NCI-H1694 (cell line): Measurements from ENCODE around the gene ATXN7.
A peak's percentile ranks its signal among the peaks of the same experiment; 100 is the strongest.

Experiments used
- DNase-seq: peaks from one replicate; lab custom pipeline; 2025; lab: John Stamatoyannopoulos, UW

The ATXN7 gene

DNA sequence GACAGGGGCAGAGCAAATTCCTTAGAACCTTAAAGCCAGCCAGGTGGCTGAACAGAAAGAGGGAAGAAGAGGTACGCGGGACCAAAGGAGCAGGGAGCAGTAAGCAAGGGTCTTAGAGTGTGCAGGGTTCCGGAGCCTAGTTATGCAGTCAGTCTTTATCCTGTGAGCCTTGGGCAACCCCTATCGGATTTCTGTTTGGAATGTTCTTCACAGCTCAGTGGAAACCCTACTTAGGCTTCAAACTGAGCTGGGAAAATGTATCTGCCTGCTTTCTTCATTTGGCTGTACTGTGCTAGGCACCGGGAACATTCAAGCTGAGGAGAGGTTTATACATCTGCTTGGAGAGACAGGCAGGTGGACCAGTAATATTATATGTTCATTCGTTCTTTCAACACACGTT lies 122.5 kb downstream of the ATXN7 start:
- no peak for DNase-seq

DNA sequence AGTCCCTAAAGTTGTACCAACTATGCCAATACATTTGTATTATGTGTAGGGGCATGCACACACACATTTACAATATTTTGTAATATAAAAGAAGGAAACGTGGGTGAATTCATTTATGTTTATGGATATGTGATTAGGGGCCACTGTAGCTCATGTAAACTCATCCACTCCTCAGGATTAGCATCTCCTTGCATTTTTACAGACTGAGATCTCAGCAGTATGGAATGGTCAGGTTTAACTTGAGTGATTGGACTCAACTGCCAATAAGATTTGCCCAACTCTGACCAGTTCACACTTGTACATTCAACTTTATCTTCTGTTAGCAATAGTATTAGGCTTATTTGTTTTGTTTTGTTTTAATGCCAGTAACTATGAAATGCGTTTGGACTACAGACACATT lies 123.2 kb downstream of the ATXN7 start:
- no peak for DNase-seq

DNA sequence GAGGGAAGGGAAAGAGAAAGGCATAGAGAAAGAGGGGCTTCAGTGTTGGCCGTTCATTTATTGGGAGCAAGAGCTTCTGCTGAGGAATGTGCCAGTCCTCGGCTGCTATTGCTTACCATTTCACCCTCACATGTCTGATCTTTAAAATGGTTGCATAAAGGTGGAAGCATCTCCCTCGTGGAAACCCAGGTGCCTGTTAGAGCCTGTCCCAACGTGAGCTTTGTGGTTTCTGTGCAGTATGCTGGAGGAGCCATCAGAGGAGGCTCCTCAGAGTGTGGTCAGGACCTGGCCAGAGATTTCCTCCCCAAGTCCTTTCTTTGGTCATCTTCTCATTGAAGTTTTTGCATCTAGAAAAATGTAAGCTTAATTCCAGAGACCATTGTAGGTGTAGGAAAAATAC lies 125.3 kb downstream of the ATXN7 start:
- DNase-seq: no peak

DNA sequence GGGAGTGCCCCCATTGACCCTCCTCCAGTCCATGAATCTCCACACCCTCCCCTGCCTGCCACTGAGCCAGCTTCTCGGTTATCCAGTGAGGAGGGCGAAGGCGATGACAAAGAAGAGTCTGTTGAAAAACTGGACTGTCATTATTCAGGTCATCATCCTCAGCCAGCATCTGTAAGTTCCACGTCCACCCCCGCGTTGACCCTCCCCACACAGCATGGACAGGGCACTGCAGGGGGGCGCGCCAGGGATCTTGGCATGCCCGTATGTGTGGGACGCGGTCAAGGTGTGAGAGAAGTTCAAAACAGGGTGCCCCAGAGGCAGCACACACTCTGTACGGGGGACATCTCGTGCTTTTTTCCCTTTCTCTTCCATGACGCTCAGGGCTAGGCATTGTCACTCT lies 126.5 kb downstream of the ATXN7 start:
- DNase-seq: no peak

DNA sequence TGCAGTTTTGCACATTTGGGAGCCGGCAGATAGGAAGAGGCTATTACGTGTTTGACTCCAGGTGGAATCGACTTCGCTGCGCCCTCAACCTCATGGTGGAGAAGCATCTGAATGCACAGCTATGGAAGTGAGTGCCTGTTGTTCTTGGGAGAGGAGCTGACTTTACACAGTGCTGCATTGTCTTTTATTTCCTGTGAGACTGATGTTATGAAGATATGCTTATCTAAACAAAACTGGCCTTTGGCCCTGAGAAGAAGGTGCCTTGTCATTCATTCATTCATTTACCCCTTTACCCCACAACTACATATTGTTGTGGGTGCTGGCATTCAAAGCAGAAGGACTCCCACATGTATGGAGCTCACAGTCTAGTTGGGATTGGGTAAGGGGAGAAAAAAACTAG lies 127.1 kb downstream of the ATXN7 start:
- DNase-seq: no peak

DNA sequence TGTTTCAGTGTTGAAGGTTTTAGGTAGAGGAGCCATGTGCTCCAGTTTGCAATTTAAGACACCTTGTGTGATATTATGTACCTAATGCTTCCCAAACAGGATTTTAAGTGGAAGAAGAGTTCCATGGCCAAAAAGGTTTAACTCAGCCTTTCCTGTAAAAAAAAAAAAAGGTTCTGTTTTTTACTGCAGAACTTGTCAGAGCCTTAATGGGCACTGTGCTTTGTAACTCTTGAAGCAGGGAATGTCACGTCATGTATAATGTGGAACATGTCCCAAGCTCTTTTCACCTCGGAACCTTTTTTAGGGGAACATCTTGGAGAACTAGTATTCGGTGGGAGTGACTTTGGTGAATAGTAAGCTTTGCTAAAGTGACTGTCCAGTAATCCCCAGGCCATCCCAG lies 128.0 kb downstream of the ATXN7 start:
- DNase-seq: no peak

DNA sequence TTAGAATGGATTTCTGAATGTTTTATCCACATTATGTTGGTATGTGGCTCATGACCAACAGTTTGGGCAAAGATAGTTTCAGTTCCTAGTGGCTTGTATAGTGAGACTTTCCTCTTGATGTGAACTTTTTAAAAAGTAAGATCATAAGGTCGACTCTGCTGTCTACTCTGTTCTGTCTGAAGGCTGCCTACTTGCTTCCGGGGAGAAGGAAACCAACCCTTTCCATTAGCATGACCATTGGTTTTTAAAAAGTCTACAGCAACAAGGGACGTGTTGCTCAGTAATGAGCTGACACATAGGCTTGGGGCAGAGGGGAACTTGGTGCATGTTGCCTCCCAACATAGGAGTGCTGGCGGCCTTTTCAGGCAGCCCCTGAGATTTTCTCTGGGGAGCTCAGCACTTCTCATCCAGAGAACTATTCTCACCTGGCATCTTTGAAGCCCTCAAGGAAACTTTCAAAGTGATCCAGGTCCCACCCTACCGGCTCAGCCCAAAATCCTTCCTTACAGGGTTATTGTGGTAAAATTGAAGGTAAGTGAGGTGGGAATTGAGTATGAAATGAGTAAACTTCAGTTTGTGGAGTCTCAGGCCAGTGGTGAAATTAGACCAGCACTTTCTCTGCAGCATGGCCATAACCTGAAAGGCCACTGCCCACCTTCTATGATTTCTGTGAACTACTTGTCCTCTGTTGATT lies 129.0 kb downstream of the ATXN7 start:
- DNase-seq: no peak

DNA sequence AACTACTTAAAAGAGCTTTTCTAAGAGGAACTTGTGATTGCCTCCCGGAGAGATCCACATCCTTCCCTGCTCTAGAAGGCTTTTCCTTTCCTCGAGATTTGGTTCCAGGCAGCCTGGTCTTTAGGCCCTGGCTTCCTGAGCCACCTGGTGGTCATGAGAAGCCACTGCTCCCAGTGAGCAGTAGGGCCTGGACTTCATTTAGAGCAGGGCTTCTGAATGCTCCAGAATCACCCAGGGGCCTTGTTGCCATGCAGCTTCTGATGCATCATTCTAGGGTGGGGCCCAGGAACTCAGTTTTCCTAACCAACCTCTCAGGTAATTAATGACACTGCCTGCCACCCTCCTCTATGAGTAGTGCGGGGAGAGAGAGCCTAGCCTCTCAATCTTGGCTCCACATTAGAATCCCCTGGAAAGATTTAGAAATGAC lies 130.0 kb downstream of the ATXN7 start:
- DNase-seq: peak; percentile 32

DNA sequence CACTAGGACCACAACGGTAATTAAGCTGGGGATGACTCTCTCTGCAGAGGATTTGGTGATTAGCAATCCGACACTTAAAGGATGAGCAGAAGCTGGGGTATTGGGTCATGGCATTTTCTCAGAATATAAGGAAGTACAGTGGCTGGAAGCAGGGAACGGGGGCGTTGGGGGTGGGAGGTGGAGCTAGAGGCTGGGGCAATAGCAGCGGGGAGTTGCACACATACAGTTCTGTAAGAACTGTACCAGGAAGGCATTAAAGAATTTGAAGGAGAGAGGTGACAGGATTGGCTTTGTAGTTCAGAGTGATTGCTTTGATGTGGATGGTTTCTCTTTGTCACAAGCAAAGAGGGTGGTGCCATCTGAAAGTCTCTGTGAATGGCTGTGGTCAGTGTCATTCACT lies 131.4 kb downstream of the ATXN7 start:
- DNase-seq: no peak

DNA sequence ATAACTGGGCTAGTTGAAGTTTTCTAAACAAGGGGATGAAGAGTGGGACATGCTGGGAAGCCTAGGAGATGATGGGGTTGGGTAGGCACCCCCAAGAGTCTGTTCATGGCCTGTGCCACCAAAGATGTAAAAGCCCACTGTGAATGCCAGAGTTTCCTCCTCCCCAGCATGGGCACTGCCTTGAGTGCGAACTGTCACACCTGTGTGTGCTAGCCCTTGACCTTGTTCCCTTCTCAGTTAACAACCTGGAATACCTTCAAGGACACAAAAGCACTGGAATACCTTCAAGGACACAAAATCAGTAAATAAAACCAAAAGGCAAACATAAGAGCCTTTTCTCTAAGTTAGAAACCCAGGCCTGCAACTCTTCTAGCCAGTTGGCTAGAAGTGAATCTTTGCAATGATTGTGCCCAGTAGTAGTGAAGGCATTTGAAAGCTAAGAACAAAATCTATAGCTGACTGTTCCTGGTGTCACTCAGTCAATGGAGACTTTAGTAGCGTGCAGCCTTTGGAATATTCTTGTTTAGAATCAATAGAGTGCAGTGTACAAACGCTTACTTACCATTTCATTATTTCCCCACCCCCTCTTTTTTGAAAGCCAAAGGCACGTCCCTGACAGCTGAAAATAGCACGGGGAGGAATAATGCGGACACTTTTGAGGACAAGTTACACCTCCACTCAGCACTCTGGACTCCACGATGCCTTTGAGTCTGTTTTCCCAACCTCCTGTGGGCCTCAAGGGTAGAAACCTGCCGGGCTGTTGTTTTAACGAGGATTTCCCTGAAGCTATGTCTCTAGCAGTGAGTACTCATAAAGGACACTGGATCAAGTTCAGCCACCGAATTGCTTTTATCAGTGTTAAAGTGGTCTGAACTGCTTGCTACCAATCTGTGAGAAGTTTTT lies 135.4 kb downstream of the ATXN7 start:
- no peak for DNase-seq

DNA sequence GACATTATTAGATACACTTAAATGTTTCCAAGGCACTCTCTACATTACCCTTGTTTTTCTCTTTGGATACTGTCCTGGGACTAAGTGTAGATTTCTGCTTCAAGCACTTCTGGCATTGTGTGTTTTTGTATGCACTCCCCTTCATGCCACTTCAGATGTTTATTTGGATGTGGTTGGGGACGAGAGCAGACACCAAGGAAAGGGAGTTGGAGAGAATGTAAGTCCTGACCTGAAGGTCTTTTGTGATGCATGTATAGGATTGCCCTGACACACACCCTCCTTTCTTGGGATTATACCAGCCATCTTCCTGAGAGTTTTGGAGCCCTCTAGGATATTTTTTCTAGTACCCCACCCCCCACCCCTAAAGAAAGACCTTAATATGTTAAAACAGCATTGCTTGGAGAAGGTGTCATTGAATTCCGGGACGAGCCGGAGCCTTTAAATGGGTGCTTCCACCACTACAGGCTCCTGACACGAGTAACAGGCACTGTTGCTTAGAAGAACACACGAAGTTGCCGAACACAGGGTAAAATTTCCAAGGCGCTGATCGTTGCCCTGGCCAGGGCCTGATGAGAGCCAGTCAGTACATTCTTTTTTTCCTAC lies 136.9 kb downstream of the ATXN7 start:
- no peak for DNase-seq

DNA sequence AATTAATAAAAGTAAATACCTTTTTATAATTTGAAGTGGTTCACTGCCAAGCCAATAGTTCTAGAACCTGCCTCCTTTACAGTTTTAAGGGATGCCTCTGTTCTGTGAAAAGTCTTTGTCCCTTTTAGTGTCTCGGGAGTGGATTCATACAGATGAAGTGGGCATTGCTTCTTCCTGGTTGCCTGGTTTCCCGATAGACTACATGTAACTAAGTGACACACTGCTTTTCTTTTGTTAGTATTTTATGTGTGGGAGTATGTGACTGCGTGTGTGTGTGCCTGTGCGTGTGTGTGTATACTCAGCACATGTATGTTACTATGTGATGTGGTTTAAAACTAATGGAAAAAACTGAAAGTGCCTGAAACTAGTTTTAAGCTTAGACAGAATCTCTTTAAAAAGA lies 138.6 kb downstream of the ATXN7 start:
- DNase-seq: no peak

DNA sequence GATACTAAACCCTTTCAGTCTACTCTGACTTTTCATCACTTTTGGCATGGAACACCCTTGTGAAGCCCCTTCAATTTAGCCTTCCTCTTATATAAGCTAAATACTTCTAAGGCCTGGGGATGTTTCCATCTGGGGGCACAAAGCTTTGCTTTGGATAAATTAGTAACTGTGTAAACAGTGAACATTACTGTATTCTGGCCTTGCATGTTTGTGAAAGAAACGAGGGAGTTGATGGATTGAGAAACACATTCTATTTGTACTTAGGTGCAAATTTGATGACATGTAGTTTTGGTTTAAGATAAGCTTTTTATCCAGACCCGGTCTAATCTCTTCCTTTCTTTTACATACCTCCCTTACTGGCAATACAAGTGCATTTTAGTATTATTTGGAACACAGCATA lies 139.9 kb downstream of the ATXN7 start:
- no peak for DNase-seq

DNA sequence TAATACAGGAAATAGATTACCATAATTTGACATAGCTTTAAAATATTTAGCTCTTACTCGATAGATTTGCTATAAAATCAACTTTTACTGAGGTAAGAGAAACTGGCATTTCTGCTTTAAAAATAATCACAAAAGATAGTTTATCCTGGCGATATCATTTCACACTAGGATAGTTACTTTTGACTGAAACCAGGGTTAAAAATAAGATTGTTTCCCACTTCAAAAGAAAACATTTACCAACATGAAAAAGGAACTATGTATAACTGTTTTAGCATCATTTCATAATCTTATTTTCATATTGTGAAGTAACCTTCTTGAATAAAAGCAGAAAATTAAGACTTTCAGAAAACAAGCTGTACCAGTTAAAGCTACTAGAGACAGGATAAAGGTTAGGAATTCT lies 144.3 kb downstream of the ATXN7 start:
- no peak for DNase-seq

DNA sequence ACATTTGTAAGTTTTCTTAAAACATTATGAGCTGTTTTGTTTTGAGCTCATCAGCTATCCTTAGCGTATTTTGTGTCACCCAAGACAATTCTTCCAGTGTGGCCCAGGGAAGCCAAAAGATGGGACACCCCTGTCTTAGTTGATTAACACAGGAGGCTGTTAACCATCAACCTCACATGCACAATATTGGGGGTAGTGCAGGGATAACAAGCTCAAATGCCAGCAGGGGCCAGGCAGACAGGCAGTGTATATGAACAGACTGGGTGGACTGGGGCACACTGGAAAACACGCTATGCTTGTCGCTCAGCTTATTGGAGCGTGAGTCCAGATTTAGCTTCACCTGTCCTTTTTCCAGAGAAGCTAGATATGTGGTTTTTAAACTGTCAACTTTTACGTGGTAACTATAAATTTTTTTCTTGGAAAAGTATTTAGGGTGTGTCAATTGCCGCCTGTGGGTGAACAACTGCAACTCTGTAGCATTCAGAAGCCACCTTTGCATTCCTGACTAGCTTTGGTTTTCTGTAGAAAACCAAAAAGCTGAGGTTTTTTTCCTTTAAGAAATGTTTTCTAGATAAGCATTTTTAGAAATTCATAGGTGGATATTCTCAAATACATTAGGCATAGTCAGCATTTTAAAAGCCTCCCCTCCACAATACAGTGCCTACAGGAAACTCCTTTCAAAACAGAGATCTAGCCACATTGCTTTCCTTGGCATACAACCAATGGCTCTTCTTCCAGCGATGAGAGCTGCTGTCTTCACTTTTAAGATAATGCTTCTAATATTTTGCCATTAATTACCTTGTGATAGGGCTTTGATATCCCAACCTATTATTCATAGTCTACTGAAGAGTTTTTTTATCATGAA lies 145.1 kb downstream of the ATXN7 start:
- DNase-seq: no peak

DNA sequence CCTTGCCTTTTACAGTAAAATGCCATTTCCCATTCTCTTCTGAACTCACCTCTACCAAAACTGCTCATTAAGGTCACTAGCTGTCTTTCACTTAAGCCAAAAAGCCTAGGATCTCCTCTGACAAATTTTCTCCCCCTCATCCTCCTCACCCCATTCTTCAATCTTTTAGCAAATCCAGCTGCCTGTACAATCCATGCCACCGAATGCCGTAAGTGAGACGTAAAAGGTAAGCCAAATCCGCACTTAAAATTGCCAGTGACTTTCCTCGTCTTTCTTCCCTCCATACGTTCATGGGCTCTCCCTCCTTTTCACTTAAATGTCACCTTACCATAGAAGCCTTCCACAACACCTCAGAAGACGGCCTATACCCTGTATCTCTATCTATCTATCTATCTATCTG lies 145.9 kb downstream of the ATXN7 start:
- no peak for DNase-seq

DNA sequence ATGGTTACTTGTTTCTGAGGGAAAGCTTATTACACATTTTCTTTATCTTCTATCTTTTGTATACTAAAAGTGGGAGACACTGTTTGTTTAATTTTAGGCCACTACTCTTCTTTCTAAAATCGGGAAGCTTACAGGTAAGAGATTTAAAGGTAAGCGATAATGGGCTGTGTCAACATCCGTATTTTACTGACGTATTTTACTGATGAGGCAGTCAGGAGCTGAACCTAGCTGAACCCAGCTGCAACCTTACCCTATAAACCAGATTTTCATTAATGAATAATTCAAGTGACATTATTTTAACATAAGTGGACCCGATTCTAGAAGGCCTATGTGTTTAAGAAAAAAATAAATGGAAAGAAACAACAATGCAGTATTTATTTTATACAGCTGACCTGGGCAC lies 146.5 kb downstream of the ATXN7 start:
- no peak for DNase-seq

DNA sequence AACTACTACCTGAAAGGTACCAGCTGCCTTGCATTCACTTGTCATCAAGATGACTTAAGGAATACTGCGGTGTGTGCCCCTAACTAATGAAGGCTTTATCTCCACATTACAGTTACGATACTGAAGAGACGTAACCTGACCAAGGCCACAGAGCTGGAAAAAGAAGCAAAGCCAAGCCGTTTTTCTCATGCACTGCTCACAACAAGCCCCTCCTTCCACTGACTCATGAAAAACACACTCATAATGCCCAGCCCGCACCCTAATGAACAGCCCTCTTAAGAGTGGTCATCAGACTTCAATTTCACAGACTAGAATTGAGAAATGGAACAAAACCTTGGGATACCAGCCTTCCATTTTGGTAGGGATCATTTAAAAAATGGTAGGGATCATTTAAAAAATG lies 148.0 kb downstream of the ATXN7 start:
- DNase-seq: no peak

DNA sequence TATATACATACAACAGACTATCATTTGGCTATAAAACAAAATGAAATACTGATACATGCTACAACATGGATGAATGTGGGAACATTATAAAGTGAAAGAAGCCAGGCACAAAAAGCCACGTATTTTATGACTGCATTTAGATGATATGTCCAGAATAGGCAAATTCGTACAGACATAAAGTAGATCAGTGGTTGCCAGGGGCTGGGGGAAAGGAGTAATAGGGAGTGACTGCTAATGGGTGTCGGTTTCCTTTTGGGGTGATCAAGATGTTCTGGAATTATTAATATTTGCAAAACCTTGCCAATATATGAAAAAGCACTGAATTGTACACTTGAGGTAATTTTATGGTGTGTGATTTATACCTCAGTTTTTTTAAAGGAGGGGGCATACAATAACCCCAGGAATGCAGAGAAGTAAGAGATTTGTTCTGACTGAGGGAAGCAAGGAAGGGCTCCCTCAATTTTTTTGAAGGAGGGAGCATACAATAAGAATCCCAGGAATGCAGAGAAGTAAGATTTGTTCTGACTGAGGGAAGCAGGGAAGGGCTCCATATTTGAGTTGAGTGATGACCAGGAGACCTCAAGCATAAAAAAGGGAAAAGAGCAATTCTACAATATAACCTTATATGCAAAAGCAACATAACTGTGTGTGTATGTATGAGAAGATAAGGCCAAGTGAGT lies 153.4 kb downstream of the ATXN7 start:
- DNase-seq: no peak

DNA sequence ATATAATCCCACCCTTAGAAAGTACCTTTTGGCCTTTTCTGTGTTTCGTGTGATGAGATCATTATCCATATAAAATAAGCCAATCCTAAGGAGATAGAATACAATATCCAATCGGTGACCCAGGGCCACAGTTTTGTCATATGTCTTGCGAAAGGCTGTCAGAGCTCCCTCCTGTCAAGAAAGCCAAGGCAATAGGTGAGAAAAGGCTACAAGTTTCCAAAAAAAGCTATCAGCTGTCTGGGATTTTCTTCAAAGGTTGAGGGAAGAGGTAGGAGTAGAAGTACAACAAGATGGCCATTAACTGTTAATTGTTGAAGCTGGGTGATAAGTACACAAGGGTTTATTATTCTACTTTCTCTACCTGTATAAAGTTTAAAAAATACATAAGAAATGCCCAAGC lies 155.6 kb downstream of the ATXN7 start:
- DNase-seq: no peak

DNA sequence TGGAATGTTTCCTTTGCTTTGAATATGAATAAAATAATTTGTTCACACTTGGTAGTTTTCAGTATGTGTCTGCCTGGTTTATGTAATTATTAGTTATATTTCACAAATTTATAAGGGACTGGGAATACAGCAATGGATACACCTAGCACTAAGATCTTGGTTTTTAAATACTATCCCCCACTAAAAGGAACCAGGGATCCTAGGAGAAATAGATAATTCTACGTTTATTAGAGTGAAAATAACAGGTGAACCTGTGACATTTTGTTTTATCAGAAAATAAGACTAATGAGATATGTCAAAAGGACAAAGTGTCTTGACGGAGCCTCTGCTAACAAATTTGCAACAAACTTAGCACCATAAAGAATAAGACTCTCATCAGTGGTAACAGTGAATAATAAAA lies 156.2 kb downstream of the ATXN7 start:
- no peak for DNase-seq

DNA sequence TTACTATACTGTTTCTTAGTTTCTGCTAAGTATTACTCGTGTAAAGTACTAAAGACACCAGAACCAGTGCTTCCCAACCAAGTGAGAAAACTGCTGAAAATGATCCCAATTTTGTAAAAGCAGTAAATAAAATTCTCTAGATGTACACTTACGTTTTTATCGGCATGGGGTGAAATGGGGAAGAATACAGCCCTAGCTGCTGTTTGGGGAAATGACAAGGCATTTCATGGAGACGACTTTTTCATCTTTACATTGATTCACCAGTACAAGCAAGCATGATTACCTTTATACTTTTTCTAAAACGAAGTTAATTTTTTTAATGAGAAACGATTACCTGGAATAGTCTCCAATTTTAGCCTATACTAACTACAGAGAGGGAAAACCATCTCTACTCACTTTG lies 158.3 kb downstream of the ATXN7 start:
- DNase-seq: no peak
